Measurements from ENCODE around the gene USP3. TPM values are rescaled to one million over a fixed set of nuclear protein-coding genes. Genes with fewer than 3 reads are reported as not detected.

Gene USP3
- total RNA-seq, 1 donor from 2014 or later: 80.0 TPM

DNA sequence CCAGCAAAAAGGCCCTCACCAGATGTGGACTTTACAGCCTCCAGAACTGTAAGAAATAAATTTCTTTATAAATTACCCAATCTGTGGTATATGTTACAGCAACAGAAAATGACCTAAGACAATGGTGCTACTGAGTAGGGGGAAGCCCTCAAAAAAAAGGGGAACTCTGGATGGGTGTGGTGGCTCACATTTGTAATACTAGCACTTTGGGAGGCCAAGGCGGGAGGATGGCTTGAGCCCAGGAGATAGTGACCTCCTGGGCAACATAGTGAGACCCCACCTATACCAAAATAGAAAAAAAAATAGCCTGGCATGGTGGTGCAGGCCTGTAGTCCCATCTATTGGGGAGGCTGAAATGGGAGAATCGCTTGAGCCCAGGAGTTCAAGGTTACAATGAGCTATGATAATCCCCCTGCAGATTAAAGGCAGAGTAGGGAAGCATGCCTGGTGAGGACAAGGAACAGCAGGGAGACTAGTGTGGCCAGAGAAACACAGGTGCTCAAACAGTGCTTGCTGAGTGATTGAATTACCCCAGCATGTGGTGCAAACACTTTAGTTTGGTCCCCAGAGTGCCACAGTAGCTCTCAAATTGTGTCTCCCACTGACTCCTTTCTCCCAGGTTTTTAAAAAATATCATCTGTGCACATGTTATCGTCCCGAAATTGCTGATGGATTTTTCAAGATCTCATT is 13.9 kb upstream of the USP3 start:
- Mint-ChIP-seq H3K9me3 (no peaks in the 10 kb centered on the region), H3K4me1 (peaks cover 16% of the 10 kb centered on the region), H3K27me3 (ENCODE audit: low read depth) (no peaks in the 10 kb centered on the region), H3K27ac (ENCODE audit: unreplicated experiment) (no peak overlapping the region), H3K36me3 (ENCODE audit: low read depth) (no peaks in the 10 kb centered on the region), H3K4me3 (no peak overlapping the region)
- TF ChIP-seq, protein P1, sequence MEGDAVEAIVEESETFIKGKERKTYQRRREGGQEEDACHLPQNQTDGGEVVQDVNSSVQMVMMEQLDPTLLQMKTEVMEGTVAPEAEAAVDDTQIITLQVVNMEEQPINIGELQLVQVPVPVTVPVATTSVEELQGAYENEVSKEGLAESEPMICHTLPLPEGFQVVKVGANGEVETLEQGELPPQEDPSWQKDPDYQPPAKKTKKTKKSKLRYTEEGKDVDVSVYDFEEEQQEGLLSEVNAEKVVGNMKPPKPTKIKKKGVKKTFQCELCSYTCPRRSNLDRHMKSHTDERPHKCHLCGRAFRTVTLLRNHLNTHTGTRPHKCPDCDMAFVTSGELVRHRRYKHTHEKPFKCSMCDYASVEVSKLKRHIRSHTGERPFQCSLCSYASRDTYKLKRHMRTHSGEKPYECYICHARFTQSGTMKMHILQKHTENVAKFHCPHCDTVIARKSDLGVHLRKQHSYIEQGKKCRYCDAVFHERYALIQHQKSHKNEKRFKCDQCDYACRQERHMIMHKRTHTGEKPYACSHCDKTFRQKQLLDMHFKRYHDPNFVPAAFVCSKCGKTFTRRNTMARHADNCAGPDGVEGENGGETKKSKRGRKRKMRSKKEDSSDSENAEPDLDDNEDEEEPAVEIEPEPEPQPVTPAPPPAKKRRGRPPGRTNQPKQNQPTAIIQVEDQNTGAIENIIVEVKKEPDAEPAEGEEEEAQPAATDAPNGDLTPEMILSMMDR (conservative IDR thresholded peaks at IDR 0.05): no peak
- DNase-seq (ENCODE audit: low read depth, low spot score): no peak

DNA sequence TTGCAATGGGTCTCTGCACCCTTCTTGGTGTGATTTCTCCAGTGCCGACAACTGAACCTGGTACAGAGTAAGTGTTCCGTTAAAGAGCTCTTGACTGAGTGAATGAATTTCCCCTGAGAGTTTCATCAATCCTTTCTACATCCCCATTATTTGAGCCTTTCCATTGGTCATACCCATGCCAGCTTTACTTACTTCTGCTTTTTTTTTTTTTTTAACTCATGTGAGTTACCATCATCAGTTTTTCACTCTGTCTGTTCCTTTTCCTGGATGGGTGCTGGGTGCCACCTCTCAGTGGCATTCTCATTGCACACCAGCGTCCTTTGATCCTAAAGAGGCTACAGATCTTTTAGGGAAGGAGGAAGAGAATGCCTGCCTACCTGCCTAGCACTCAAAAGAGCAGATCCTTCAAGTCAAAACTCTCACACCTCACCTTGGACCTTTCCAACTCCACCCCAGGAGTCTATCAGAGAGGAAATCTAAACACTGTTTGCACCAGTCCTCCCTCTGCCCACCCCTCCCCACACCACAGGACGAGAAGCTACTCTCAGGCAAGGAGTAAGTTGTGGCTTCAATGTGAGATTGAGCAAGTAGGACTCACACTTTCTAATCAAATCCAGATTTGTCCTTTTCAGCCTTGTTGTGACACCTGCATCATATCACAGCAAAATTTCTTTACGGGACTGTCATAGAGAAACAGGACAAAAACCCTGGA is 13.1 kb upstream of the USP3 start:
- TF ChIP-seq, protein P1 (conservative IDR thresholded peaks at IDR 0.05): no peak
- no peak for DNase-seq (ENCODE audit: low read depth, low spot score)
- Mint-ChIP-seq H3K27me3 (ENCODE audit: low read depth) (no peaks in the 10 kb centered on the region), H3K36me3 (ENCODE audit: low read depth) (no peaks in the 10 kb centered on the region), H3K4me3 (no peak overlapping the region), H3K27ac (ENCODE audit: unreplicated experiment) (peak overlapping the region; percentile 12), H3K9me3 (no peaks in the 10 kb centered on the region), H3K4me1 (peaks cover 16% of the 10 kb centered on the region)

DNA sequence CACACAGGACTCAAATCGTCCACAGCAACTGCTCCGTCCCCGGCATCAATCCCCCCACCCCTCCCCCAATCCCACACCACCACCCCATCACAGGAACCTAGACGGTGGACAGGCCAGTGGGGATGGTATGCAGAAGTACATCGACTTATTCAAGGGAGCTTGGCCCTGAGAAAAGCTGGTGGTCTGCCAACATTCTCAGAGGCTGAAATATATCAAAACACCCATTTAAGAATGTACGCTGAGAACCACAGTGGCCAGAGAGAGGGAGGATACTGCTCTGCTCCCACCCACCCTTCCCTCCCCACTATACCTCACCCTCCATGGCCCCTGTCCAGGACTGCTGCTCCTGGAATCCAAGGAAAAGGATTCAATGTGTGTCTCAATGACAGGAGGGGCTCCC is 12.4 kb upstream of the USP3 start:
- H3K4me3 Mint-ChIP-seq: no peak overlapping the region
- TF ChIP-seq, protein P1 (conservative IDR thresholded peaks at IDR 0.05): no peak
- H3K9me3 Mint-ChIP-seq: no peaks in the 10 kb centered on the region
- H3K27me3 Mint-ChIP-seq (ENCODE audit: low read depth): peaks cover 5% of the 10 kb centered on the region
- H3K4me1 Mint-ChIP-seq: peaks cover 16% of the 10 kb centered on the region
- peak overlapping the region; percentile 65 for H3K27ac Mint-ChIP-seq (ENCODE audit: unreplicated experiment)
- H3K36me3 Mint-ChIP-seq (ENCODE audit: low read depth): no peaks in the 10 kb centered on the region
- DNase-seq (ENCODE audit: low read depth, low spot score): no peak

DNA sequence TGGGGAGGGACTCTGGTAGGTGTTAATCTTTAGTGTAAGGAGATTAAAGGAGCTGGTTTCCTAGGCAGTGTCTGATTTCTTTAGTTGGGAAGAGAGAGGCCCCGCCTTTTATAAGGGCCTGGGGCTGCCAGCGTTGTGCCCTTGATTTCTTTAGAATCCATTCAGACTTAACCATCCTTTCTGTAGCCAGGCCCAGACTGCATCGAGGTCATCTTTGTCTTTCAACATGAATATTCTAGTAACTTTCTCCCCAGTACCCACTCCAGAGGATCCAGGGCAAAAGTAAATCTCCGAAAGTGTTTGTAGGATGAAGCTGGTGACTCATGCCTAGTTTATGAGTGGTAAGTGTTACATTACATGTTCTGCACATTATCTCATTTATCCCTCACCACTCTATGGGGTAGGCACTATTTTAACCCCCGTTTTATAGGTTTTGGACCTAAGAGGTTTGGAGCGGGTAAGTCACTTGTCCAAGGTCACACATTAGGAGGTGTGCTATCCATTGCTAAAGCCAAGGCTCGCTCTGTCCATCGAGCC is 11.8 kb upstream of the USP3 start:
- Mint-ChIP-seq H3K4me1 (peaks cover 10% of the 10 kb centered on the region), H3K27me3 (ENCODE audit: low read depth) (peaks cover 5% of the 10 kb centered on the region), H3K36me3 (ENCODE audit: low read depth) (no peaks in the 10 kb centered on the region), H3K27ac (ENCODE audit: unreplicated experiment) (peak overlapping the region; percentile 88), H3K4me3 (peak overlapping the region; percentile 10), H3K9me3 (no peaks in the 10 kb centered on the region)
- TF ChIP-seq, protein P1 (conservative IDR thresholded peaks at IDR 0.05): no peak
- no peak for DNase-seq (ENCODE audit: low read depth, low spot score)

DNA sequence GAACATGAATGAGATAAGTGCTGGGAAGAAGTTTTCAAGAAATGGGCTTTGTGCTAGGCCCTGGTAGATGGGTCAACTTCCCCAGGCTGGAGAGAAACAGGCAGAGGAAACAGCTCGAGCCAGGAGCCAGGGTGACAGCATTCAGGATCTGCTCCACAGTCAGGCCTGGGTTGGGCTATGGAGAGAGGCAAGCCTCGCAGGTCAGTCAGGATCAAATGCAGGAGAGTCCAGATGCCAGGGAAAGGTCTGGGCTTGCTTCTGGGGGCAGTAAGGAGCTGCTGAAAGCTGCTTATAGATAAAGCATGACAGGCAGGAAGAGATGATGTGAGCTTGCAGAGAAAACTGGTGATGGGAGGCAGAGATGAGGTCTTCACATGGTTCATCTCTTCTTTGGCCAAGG is 11.0 kb upstream of the USP3 start:
- Mint-ChIP-seq H3K4me1 (peaks cover 10% of the 10 kb centered on the region), H3K36me3 (ENCODE audit: low read depth) (no peaks in the 10 kb centered on the region), H3K27me3 (ENCODE audit: low read depth) (peaks cover 5% of the 10 kb centered on the region), H3K4me3 (no peak overlapping the region), H3K27ac (ENCODE audit: unreplicated experiment) (peak overlapping the region; percentile 3), H3K9me3 (no peaks in the 10 kb centered on the region)
- no peak for DNase-seq (ENCODE audit: low read depth, low spot score)
- TF ChIP-seq, protein P1 (conservative IDR thresholded peaks at IDR 0.05): no peak

All from neural crest cell (in vitro differentiated cells).